OCI-LY1 (cell line): Measurements from ENCODE around the gene PXMP4.

Source experiments
- EZH2 ChIP-seq: fragments of 200-600 bp; sonication (generic), shearing (Covaris generic); IDR thresholded peaks from 2 replicates; pipeline ENCODE4 v1.8.0; 2017; ENCODE audit warnings: borderline replicate concordance, mixed run types, mild to moderate bottlenecking, antibody characterized with exemption, low read length, moderate library complexity, mixed read lengths
- TF ChIP-seq, protein P1 (sequence below): fragments of 200-600 bp; sonication (generic), shearing (Covaris generic); IDR thresholded peaks from 2 replicates; pipeline ENCODE4 v1.5.1; 2017; ENCODE audit warnings: mild to moderate bottlenecking, antibody characterized with exemption, low read length, moderate library complexity, mixed read lengths

- TF ChIP-seq, protein P1, sequence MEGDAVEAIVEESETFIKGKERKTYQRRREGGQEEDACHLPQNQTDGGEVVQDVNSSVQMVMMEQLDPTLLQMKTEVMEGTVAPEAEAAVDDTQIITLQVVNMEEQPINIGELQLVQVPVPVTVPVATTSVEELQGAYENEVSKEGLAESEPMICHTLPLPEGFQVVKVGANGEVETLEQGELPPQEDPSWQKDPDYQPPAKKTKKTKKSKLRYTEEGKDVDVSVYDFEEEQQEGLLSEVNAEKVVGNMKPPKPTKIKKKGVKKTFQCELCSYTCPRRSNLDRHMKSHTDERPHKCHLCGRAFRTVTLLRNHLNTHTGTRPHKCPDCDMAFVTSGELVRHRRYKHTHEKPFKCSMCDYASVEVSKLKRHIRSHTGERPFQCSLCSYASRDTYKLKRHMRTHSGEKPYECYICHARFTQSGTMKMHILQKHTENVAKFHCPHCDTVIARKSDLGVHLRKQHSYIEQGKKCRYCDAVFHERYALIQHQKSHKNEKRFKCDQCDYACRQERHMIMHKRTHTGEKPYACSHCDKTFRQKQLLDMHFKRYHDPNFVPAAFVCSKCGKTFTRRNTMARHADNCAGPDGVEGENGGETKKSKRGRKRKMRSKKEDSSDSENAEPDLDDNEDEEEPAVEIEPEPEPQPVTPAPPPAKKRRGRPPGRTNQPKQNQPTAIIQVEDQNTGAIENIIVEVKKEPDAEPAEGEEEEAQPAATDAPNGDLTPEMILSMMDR = no peak
- TF ChIP-seq EZH2 = no peak
These were observed 9.0 kb upstream of the PXMP4 start for GRCh38 chr20:33729101-33729500.
